GM12891 (cell line): Measurements from ENCODE around the gene ADGRA3.

ENCODE experiments used
- PAX5 ChIP-seq: IDR thresholded peaks from 2 replicates; pipeline ENCODE4 v1.6.1; 2011; ENCODE audit warnings: low read length, moderate library complexity, mild to moderate bottlenecking; ENCODE audit not compliant: insufficient read depth, severe bottlenecking
- POLR2A ChIP-seq: IDR thresholded peaks from 2 replicates; pipeline ENCODE4 v1.6.1; 2011; ENCODE audit warnings: low read depth, low read length, control low read depth
- POLR2AphosphoS5 ChIP-seq: IDR thresholded peaks from 2 replicates; pipeline ENCODE4 v1.6.1; 2011; ENCODE audit warnings: low read depth, low read length, control low read depth
- POU2F2 ChIP-seq: IDR thresholded peaks from 2 replicates; pipeline ENCODE4 v1.6.1; 2011; ENCODE audit warnings: low read depth, mild to moderate bottlenecking, control low read depth, low read length, moderate library complexity
- SPI1 ChIP-seq: IDR thresholded peaks from 2 replicates; pipeline ENCODE4 v1.6.1; 2011; ENCODE audit warnings: low read depth, low read length, control low read depth
- TAF1 ChIP-seq: IDR thresholded peaks from 2 replicates; pipeline ENCODE4 v1.6.1; 2011; ENCODE audit warnings: low read depth, low read length, control low read depth

DNA sequence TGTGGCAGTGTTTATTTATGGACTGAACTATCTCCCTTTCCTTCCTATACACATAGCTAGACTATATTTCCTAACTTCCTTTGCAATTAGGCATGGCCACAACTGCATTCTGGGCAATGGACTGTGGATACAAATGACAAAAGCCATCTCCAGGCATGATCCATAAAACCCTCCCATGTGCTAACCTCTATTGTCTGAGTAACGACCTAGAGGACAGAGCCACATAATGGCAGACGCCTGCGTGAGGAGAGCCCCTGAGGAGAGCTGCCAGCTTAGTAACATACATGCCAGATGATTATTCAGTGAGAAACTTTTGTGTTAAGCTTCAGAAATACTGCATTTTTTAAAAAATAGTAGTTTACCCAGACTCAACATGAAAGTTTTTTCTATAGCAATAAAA lies 142.9 kb downstream of the ADGRA3 start:
- TF ChIP-seq POLR2AphosphoS5 (no peak), POLR2A (no peak), POU2F2 (no peak), SPI1 (no peak), TAF1 (no peak), PAX5 (no peak)
